ENCODE measurements around the gene SIX3. TPM values are rescaled to one million over a fixed set of nuclear protein-coding genes. Genes with fewer than 3 reads are reported as not detected.
A peak's percentile ranks its signal among the peaks of the same experiment; 100 is the strongest.

The SIX3 gene
- total RNA-seq, 6 experiments from 2014 or later = not detected

GRCh38 chr2:44934983-44935728 lies 6.3 kb upstream of the SIX3 start:
- Mint-ChIP-seq H3K36me3 (ENCODE audit: low read depth) (no peaks in the 10 kb centered on the region), H3K9me3 (no peaks in the 10 kb centered on the region), H3K27ac (no peak overlapping the region), H3K27me3 (ENCODE audit: insufficient read depth) (peaks cover 82% of the 10 kb centered on the region), H3K4me1 (ENCODE audit: low read depth) (no peaks in the 10 kb centered on the region), H3K4me3 (peak overlapping the region; percentile 39; the same call in 1 of the 2 replicates)
- no peak for DNase-seq
- no peak for TF ChIP-seq CTCF (IDR thresholded peaks at IDR 0.05)

GRCh38 chr2:44935729-44936098 lies 5.8 kb upstream of the SIX3 start:
- no peak for DNase-seq
- no peaks in the 10 kb centered on the region for H3K36me3 Mint-ChIP-seq (ENCODE audit: low read depth)
- no peak overlapping the region for H3K27ac Mint-ChIP-seq
- TF ChIP-seq CTCF (IDR thresholded peaks at IDR 0.05) = no peak
- H3K4me1 Mint-ChIP-seq (ENCODE audit: low read depth) = no peaks in the 10 kb centered on the region
- peak overlapping the region; percentile 39; the same call in 1 of the 2 replicates for H3K4me3 Mint-ChIP-seq
- peaks cover 81% of the 10 kb centered on the region for H3K27me3 Mint-ChIP-seq (ENCODE audit: insufficient read depth)
- H3K9me3 Mint-ChIP-seq = no peaks in the 10 kb centered on the region

- DNase-seq = no peak
- H3K36me3 Mint-ChIP-seq (ENCODE audit: low read depth) = no peaks in the 10 kb centered on the region
- H3K27me3 Mint-ChIP-seq (ENCODE audit: insufficient read depth) = peaks cover 80% of the 10 kb centered on the region
- TF ChIP-seq CTCF (IDR thresholded peaks at IDR 0.05) = no peak
- no peak overlapping the region for H3K4me3 Mint-ChIP-seq
- H3K27ac Mint-ChIP-seq = no peak overlapping the region
- no peaks in the 10 kb centered on the region for H3K9me3 Mint-ChIP-seq
- no peaks in the 10 kb centered on the region for H3K4me1 Mint-ChIP-seq (ENCODE audit: low read depth)
Observed at GRCh38 chr2:44936275-44936674, 5.2 kb upstream of the SIX3 start.

GRCh38 chr2:44936715-44937687 lies 4.5 kb upstream of the SIX3 start:
- peaks cover 7% of the 10 kb centered on the region; the same call in 1 of the 2 replicates for H3K4me1 Mint-ChIP-seq (ENCODE audit: low read depth)
- no peaks in the 10 kb centered on the region for H3K36me3 Mint-ChIP-seq (ENCODE audit: low read depth)
- H3K27me3 Mint-ChIP-seq (ENCODE audit: insufficient read depth) = peaks cover 82% of the 10 kb centered on the region
- TF ChIP-seq CTCF (IDR thresholded peaks at IDR 0.05) = no peak
- no peaks in the 10 kb centered on the region for H3K9me3 Mint-ChIP-seq
- DNase-seq = no peak
- H3K4me3 Mint-ChIP-seq = 0 out of 2 replicates have a peak overlapping the region, but pooled peaks have one; percentile 32
- no peak overlapping the region for H3K27ac Mint-ChIP-seq

- DNase-seq = no peak
- H3K27me3 Mint-ChIP-seq (ENCODE audit: insufficient read depth) = peaks cover 81% of the 10 kb centered on the region
- no peak overlapping the region for H3K27ac Mint-ChIP-seq
- 0 out of 2 replicates have a peak overlapping the region, but pooled peaks have one; percentile 32 for H3K4me3 Mint-ChIP-seq
- H3K36me3 Mint-ChIP-seq (ENCODE audit: low read depth) = no peaks in the 10 kb centered on the region
- peaks cover 7% of the 10 kb centered on the region; the same call in 1 of the 2 replicates for H3K4me1 Mint-ChIP-seq (ENCODE audit: low read depth)
- H3K9me3 Mint-ChIP-seq = no peaks in the 10 kb centered on the region
- TF ChIP-seq CTCF (IDR thresholded peaks at IDR 0.05) = no peak
Observed at GRCh38 chr2:44937688-44938240, 3.7 kb upstream of the SIX3 start.
